GM18505 (cell line): ENCODE results near the gene ZBTB5.

Experiments used
- ATAC-seq: cut with Tn5 transposase; IDR thresholded peaks from one replicate; pipeline ENCODE4 v1.9.1; 2021; ENCODE audit not compliant: unreplicated experiment
- POLR2A ChIP-seq: IDR thresholded peaks from 4 replicates; pipeline ENCODE4 v1.6.1; 2011; ENCODE audit warnings: borderline replicate concordance; ENCODE audit not compliant: insufficient read depth, insufficient read length; ENCODE audit errors: extremely low read depth

ZBTB5 gene

GRCh38 chr9:37421914-37422288 lies 43.3 kb downstream of the ZBTB5 start:
- no peak for ATAC-seq
- TF ChIP-seq POLR2A = no peak

- no peak for TF ChIP-seq POLR2A
- ATAC-seq = no peak
Observed at GRCh38 chr9:37420271-37421215, 44.7 kb downstream of the ZBTB5 start.

GRCh38 chr9:37419204-37419603 lies 46.0 kb downstream of the ZBTB5 start:
- TF ChIP-seq POLR2A = no peak
- ATAC-seq = no peak

- no peak for TF ChIP-seq POLR2A
- ATAC-seq = no peak
Observed at GRCh38 chr9:37417857-37418618, 47.2 kb downstream of the ZBTB5 start.

GRCh38 chr9:37417252-37417803 lies 47.9 kb downstream of the ZBTB5 start:
- no peak for ATAC-seq
- TF ChIP-seq POLR2A = no peak

- ATAC-seq = no peak
- TF ChIP-seq POLR2A = no peak
Observed at GRCh38 chr9:37415011-37415719, 50.1 kb downstream of the ZBTB5 start.

GRCh38 chr9:37414503-37414943 lies 50.7 kb downstream of the ZBTB5 start:
- ATAC-seq = no peak
- no peak for TF ChIP-seq POLR2A

GRCh38 chr9:37413311-37413710 lies 51.9 kb downstream of the ZBTB5 start:
- no peak for ATAC-seq
- TF ChIP-seq POLR2A = no peak

GRCh38 chr9:37412431-37413151 lies 52.7 kb downstream of the ZBTB5 start:
- ATAC-seq = no peak
- no peak for TF ChIP-seq POLR2A

- peak; percentile 75 for TF ChIP-seq POLR2A
- peak; percentile 23 for ATAC-seq
Observed at GRCh38 chr9:37410969-37411785, 54.1 kb downstream of the ZBTB5 start.

- TF ChIP-seq POLR2A = peak; percentile 63
- ATAC-seq = no peak
Observed at GRCh38 chr9:37410354-37410861, 54.8 kb downstream of the ZBTB5 start.
